GM10266 (cell line): Measurements from ENCODE around the gene BAX.

ENCODE experiments used
- DNase-seq: peaks from one replicate; pipeline ENCODE4 v3.0.0; 2012; ENCODE audit errors: extremely low spot score
- CTCF ChIP-seq: IDR thresholded peaks from 2 replicates; pipeline ENCODE4 v1.5.1; 2012; ENCODE audit warnings: mild to moderate bottlenecking, low read depth; ENCODE audit not compliant: control insufficient read depth, insufficient read depth; ENCODE audit errors: missing control alignments

The BAX gene

GRCh38 chr19:48967346-48968178 lies 12.9 kb downstream of the BAX start:
- TF ChIP-seq CTCF: no peak
- DNase-seq: no peak

DNA sequence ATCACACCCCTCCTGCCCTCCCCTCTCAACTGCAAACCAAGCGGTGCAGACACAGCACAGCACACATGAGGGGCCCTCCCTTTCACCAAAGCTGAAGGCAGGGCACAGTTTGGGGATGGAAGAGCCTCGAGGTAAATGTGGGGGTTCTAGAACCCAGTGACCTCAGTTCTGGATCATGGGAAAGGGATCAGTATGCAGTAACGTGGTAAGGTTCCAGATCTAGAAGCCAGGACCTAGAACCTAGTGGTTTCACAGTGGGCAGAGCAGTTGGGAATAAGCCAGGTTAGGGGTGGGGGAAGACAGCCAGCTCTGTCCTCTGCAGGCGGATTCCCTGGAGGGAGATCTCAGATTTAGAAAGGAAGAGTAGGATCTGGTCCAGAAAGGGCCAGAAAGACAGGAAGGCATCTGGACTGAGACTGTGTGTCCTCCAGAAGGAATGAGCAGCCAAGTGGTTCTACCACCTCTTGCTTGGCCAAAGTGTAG lies 13.5 kb downstream of the BAX start:
- TF ChIP-seq CTCF: no peak
- DNase-seq: no peak

- TF ChIP-seq CTCF: no peak
- DNase-seq: no peak
Measured at GRCh38 chr19:48968813-48969218, 14.1 kb downstream of the BAX start.

DNA sequence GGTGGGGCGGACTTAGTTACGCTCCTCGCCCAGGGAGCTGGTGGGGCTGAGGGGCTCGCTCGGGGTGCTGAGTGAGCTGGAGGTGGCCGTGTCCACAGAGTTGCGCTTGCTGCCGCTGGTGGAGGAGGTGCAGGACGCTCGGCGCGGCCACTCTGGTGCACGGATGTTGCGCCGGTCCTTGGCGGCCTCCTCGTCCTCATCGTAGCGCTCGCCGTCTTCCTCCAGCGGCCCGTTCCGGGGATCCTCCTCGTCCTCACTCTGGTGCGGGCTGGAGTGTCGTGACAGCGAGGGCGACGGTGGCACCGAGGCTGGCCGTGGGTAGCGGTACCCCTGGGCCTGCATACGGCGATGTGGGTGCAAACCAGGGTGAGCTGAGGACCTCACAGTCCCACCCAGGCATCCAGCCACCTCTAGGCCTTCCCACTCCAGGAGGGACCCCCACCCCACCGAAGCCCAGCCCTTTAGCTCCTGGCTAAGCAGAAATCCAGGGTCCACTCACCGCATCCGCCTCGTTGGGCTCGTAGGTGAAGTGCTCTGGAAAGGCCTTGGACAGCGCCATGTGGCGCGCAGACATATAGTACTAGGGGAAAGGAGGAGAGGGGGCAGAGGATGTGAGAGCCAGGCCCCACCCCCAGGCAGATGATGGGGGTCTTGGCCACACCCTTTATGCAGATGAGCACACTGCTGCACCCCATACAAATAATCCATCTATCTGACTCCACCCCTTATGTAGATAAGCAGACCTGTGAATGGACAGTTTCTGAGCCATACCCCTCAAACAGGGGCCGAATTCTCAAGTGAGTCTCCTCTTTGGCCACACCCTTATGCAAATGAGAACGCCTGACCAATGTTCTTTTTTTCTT lies 14.8 kb downstream of the BAX start:
- no peak for DNase-seq
- no peak for TF ChIP-seq CTCF

- no peak for DNase-seq
- TF ChIP-seq CTCF: no peak
Measured at GRCh38 chr19:48970139-48970766, 15.6 kb downstream of the BAX start.

DNA sequence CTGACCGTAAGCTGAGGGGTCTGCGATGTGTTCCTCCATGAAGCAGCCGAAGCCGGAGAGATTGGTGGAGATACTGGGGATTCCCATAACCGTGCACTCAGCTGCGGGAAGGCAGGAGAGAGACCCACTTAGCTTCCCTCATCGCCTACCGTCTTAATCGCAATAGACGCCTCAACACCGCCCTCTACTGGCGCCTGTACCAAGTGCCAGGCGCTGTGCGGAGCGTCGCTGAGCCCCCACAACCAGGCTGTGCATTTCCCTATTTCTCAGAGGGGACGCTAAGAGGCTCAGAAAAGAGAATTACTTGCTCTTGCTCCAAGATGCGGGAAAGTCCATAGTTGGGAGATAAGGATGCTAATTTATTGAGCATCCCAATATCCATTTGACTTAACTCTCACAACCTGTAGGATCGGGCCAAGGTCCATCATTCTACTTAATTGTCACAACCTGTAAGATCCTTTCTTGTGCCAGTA lies 16.3 kb downstream of the BAX start:
- peak; percentile 86 for TF ChIP-seq CTCF
- peak; percentile 77 for DNase-seq
